GM18873 (cell line): Measurements from ENCODE around the gene RAB40C.

Source experiments
- ATAC-seq: cut with Tn5 transposase; IDR thresholded peaks from one replicate; pipeline ENCODE4 v1.9.1; 2021; ENCODE audit warnings: mild to moderate bottlenecking, moderate library complexity, moderate number of reproducible peaks; ENCODE audit not compliant: unreplicated experiment, low FRiP score

RAB40C gene

GRCh38 chr16:574021-574760 is 15.7 kb upstream of the RAB40C start:
- ATAC-seq: no peak

DNA sequence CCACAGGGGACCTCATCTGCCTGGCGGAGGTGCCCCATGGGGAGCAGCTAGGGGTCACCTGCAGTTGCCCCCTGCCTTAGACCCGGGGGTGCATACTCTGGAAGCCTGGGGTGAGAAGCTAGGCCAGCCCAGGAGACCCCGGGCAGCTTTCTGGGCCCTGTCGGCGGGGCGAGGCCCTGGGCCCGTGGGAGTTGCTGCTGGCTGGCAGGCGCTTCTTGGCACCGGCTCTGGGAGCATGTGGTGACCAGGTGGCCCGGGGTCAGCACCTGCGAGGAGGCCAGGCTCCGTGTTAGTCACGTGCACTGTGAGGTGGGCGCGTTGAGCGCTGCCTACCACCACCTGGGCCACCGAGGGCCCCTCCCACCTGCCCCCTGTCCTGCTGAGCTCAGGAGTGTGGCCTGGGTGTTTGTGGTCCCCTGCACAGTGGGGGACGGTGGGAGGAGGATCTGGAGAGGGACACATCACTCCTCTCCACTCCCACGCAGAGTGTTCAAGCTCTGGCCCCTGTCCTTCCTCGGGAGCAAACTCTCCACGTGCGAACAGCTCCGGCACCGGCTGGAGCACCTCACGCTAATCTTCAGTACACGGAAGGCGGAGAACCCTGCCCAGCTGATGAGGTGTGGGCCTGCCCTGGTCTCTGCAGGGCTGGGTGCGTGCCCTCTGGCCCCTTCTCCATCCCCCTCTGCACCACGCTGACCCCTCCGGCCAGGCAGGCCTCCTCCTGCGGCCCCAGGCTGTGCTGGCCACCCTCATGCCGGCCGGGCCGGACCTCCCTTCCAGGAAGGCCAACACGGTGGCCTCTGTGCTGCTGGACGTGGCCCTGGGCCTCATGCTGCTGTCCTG is 14.3 kb upstream of the RAB40C start:
- ATAC-seq: no peak

- ATAC-seq: no peak
These were observed 13.6 kb upstream of the RAB40C start for GRCh38 chr16:576197-576822.

DNA sequence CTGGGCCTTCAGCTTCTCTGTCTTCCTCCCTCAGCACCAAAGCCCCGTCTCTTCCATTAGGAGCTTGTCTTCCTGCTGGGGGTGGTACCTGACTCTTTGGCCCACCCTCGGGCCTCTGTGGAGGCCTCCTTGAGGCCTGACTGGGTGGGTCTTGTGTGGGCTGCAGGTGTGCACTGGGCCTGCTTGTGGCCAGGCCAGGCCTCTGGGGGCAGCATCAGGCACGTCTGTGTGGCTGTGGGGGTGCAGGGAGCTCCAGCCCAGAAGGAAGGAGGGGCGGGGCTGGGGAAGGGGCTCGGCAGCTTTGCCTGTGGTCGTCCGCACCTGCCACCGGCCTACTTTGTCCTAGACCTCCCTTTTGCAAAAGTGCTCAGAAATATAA is 13.1 kb upstream of the RAB40C start:
- ATAC-seq: no peak

GRCh38 chr16:577796-578195 is 12.1 kb upstream of the RAB40C start:
- no peak for ATAC-seq

GRCh38 chr16:578232-578869 is 11.5 kb upstream of the RAB40C start:
- ATAC-seq: no peak

GRCh38 chr16:578870-579405 is 10.9 kb upstream of the RAB40C start:
- no peak for ATAC-seq

- ATAC-seq: no peak
These were observed 9.5 kb upstream of the RAB40C start for GRCh38 chr16:580141-580945.

DNA sequence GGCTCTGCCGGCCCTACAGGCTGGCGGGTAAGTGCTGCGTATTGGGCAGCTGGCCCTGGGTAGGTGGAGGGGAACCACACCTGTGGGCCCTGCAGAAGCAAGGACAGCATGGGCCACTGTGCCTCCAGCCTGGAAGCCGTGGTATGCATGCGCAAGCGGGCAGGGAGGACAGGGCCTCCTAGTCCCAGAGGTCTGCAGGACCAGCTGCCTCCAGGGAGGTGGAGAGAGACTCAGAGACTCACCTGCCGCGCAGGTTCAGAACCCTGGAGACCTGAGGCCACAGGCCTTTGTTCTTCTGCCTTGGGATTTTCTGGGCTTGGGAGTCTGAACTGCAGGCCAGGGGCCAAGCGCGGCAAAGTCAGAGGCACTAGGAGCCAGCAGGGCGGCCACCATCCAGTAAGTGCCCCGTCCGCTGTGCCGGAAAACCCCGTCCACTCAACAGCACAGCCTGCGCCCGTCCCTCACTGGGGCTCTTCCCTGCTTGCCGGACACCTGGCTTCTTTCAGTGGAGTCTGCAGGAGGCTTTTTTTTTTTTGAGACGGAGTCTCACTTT is 8.8 kb upstream of the RAB40C start:
- no peak for ATAC-seq

DNA sequence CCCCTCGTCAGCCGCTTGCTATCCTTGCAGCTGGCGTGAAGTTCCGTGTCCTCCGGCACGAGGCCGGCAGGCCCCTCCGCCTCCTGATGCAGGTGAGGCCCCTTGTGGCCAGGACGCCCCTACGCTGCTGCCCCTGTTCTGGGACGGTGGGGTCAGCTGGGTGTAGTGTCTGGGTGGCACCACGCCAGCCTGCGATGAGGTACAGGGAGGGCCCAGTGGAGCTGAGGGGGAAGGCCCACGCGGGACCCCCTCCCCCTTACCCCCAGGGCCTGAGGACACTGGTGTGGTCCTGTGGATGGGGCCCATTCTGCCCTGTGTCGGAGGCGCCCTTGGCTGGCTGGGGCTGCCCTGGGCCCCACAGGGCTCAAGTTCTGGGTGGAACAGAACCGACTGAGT is 7.7 kb upstream of the RAB40C start:
- ATAC-seq: no peak

DNA sequence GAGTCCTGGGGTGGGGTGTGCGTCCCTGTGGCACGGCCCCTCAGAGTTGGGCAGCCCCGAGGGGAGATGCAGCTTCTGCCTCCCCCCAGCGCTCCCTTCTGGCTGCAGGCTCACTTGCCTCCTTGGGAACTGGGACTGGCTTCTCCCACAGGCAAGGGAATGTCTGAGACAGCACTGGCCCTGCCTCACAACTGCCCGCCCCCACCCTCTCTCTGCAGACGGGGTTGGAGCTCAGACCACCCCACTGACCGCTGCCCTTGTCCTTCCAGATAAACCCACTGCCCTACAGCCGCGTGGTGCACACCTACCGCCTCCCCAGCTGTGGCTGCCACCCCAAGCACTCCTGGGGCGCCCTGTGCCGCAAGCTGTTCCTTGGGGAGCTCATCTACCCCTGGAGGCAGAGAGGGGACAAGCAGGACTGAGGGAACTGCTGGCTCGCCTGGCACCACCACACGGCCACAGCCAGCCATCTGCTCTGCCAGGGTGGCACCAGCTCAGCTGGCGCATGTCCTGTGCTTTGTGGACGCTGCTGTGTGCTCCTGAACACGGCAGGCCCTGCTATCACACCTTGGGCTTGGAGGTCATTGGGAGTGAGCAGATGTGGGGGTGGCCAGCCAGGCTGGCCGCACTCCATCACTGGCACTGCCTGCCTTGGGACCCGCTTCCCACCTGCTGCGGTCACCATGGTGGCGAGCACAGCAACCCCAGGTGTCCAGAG is 7.1 kb upstream of the RAB40C start:
- no peak for ATAC-seq

GRCh38 chr16:583470-583814 is 6.4 kb upstream of the RAB40C start:
- no peak for ATAC-seq

- ATAC-seq: no peak
These were observed 5.9 kb upstream of the RAB40C start for GRCh38 chr16:583815-584591.

DNA sequence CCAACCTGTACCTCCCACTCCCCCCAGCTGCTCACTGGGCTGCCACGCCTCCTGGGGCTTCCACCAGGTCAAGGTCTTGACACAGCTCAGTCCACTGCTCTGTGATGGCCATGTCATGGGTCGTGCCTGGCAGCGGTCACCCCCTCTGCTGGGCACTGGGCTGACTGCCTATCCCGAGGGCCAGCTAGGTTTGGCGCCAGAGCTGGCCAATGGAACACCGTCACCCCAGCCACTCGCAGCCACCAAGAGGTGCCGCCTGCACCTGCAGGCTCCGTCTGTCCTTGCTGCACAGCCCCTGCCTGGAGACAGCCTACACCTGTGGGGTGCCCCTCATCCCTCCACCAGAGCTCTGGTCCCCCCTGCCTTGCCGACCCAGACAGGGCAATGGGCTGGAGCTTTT is 4.5 kb upstream of the RAB40C start:
- ATAC-seq: no peak

GRCh38 chr16:586047-586644 is 3.7 kb upstream of the RAB40C start:
- ATAC-seq: no peak

GRCh38 chr16:586645-587590 is 2.9 kb upstream of the RAB40C start:
- no peak for ATAC-seq

GRCh38 chr16:588639-588888 is 1.3 kb upstream of the RAB40C start:
- no peak for ATAC-seq
